ENCODE measurements around the gene C15orf39. TPM values are rescaled to one million over a fixed set of nuclear protein-coding genes. Genes with fewer than 3 reads are reported as not detected.

Gene C15orf39
- total and polyA plus RNA-seq, 2 of the 13 experiments (the other 11 are each of a cell fraction or from before 2014, with no cell fraction given), result 6.2 to 13.5 TPM

DNA sequence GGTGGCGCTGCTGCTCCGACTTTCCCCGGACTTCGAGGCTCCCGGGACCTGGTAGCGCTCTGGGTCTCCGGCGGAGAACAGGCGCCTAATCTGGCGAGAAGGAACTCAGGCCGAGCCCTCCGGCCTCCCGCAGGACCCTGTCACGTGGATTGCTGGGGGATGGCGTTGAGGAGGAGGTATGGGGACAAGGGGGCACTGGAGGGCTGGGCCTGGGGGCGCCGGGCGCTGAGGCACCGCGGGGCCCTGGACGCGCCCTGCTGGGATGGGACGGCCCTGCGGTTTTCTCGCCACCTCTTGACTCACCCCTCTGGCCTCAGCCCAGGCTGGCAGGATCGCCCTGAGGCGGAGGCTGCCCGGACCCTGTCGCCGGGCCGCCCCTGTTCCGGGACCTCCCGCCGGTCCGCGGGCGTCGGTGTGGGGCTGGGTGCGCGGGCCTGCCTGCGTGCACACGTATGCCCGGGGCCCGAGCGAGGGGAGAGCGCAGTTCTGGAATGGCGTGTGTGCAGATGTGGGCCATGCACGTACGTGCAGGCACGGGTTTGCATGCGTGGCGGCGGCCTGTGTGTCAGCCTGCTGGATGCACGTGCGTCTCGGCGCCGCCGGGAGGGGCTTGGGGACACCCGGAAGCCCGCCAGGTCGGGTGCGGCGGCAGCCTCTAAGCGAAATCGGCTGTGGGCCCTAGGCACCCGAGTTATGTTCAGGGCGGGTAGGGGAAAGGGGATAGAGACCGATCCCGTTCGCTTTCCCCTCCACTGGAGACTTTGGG, 752 bp downstream of the C15orf39 start (continued):
- TF ChIP-seq, protein P1, sequence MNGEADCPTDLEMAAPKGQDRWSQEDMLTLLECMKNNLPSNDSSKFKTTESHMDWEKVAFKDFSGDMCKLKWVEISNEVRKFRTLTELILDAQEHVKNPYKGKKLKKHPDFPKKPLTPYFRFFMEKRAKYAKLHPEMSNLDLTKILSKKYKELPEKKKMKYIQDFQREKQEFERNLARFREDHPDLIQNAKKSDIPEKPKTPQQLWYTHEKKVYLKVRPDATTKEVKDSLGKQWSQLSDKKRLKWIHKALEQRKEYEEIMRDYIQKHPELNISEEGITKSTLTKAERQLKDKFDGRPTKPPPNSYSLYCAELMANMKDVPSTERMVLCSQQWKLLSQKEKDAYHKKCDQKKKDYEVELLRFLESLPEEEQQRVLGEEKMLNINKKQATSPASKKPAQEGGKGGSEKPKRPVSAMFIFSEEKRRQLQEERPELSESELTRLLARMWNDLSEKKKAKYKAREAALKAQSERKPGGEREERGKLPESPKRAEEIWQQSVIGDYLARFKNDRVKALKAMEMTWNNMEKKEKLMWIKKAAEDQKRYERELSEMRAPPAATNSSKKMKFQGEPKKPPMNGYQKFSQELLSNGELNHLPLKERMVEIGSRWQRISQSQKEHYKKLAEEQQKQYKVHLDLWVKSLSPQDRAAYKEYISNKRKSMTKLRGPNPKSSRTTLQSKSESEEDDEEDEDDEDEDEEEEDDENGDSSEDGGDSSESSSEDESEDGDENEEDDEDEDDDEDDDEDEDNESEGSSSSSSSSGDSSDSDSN (CRISPR knock-in tag; IDR thresholded peaks at IDR 0.05), result peak; percentile 64
- TF ChIP-seq ZFP82 (CRISPR knock-in tag; IDR thresholded peaks at IDR 0.05; ENCODE audit: borderline replicate concordance) (no peak), CBFB (CRISPR knock-in tag; IDR thresholded peaks at IDR 0.05) (0 out of 2 replicates have a peak, but pooled peaks have one; percentile 19), HNRNPK (IDR thresholded peaks at IDR 0.05; ENCODE audit: low read depth, low read length, poor library complexity, severe bottlenecking) (peak; percentile 67), NCOA5 (CRISPR knock-in tag; IDR thresholded peaks at IDR 0.05) (no peak), PHF8 (CRISPR knock-in tag; IDR thresholded peaks at IDR 0.05) (peak; percentile 42), GZF1 (CRISPR knock-in tag; IDR thresholded peaks at IDR 0.05) (0 out of 2 replicates have a peak, but pooled peaks have one; percentile 65), POLR2AphosphoS5 (IDR thresholded peaks at IDR 0.05; ENCODE audit: low read depth, low read length) (no peak), NKX3-1 (CRISPR knock-in tag; IDR thresholded peaks at IDR 0.05) (no peak; the same call in 1 of the 2 replicates), FOXP4 (CRISPR knock-in tag; IDR thresholded peaks at IDR 0.05) (peak; percentile 15), ZNF768 (CRISPR knock-in tag; IDR thresholded peaks at IDR 0.05) (peak; percentile 19; the same call in 1 of the 2 replicates), RBM22 (optimal IDR thresholded peaks at IDR 0.05; ENCODE audit: low read length) (peak; percentile 19), GATAD1 (CRISPR knock-in tag; IDR thresholded peaks at IDR 0.05) (no peak), E2F5 (CRISPR knock-in tag; conservative IDR thresholded peaks at IDR 0.05) (no peak), ZNF652 (CRISPR knock-in tag; IDR thresholded peaks at IDR 0.05; ENCODE audit: borderline replicate concordance, low read depth) (no peak), MIER3 (CRISPR knock-in tag; IDR thresholded peaks at IDR 0.05; ENCODE audit: borderline replicate concordance) (peak; percentile 25; the same call in 1 of the 2 replicates), TGIF2 (CRISPR knock-in tag; IDR thresholded peaks at IDR 0.05) (no peak), PTBP1 (IDR thresholded peaks at IDR 0.05; ENCODE audit: low read depth, low read length, poor library complexity, severe bottlenecking) (no peak), ZNF253 (CRISPR knock-in tag; IDR thresholded peaks at IDR 0.05; ENCODE audit: borderline replicate concordance) (0 out of 2 replicates have a peak, but pooled peaks have one; percentile 26), ZNF503 (CRISPR knock-in tag; IDR thresholded peaks at IDR 0.05) (peak; percentile 17; the same call in 1 of the 2 replicates), HNRNPUL1 (IDR thresholded peaks at IDR 0.05; ENCODE audit: low read depth, low read length) (no peak), HES4 (CRISPR knock-in tag; IDR thresholded peaks at IDR 0.05; ENCODE audit: borderline replicate concordance) (peak; percentile 51; the same call in 1 of the 2 replicates)
- TF ChIP-seq, protein P2, sequence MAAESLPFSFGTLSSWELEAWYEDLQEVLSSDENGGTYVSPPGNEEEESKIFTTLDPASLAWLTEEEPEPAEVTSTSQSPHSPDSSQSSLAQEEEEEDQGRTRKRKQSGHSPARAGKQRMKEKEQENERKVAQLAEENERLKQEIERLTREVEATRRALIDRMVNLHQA (CRISPR knock-in tag; IDR thresholded peaks at IDR 0.05), result no peak

Data from HepG2 (cell line).